T47D (cell line): ENCODE results near the gene ACACB.
A peak's percentile ranks its signal among the peaks of the same experiment; 100 is the strongest.

Experiments
- DNase-seq, 2 experiments: peaks; one replicate each; pipeline versions ENCODE4 v3.0.0 to v3.0.0-alpha.2; 2011 to 2012; ENCODE audit warnings: low read depth in 1 of 2, low spot score in 1 of 2
- JUND ChIP-seq: IDR thresholded peaks from 2 replicates; pipeline ENCODE4 v1.6.1; 2012; ENCODE audit warnings: low read depth
- in situ Hi-C: cut with HindIII; loops from 2 replicates; pipeline ENCODE4 v1.10.0; 2016; ENCODE audit warnings: low sequenced_read_pairs, low pct_unique_long_range_greater_than_20kb

Gene ACACB

GRCh38 chr12:109293106-109293505 lies 176.7 kb downstream of the ACACB start:
- TF ChIP-seq JUND: no peak
- no peak for DNase-seq
- in situ Hi-C loops: no loop called here

- in situ Hi-C loops: no loop called here
- DNase-seq: no peak
- TF ChIP-seq JUND: no peak
These were observed 178.0 kb downstream of the ACACB start for GRCh38 chr12:109294286-109294796.

GRCh38 chr12:109295764-109296425 lies 179.5 kb downstream of the ACACB start:
- no peak for DNase-seq

GRCh38 chr12:109296431-109296830 lies 180.0 kb downstream of the ACACB start:
- no peak for TF ChIP-seq JUND
- no peak for DNase-seq
- in situ Hi-C loops: no loop called here

More at GRCh38 chr12:109295764-109296425, 179.5 kb downstream of the ACACB start:
- in situ Hi-C loops: no loop called here
- no peak for TF ChIP-seq JUND

GRCh38 chr12:109299849-109300248 lies 183.5 kb downstream of the ACACB start:
- in situ Hi-C loops: no loop called here
- TF ChIP-seq JUND: no peak
- DNase-seq: no peak

GRCh38 chr12:109301643-109302168 lies 185.3 kb downstream of the ACACB start:
- no peak for TF ChIP-seq JUND
- no peak for DNase-seq
- in situ Hi-C loops: no loop called here

- in situ Hi-C loops: no loop called here
- TF ChIP-seq JUND: no peak
- DNase-seq: peak in 1 of 2 experiments; percentile 32
These were observed 186.0 kb downstream of the ACACB start for GRCh38 chr12:109302358-109302757.

GRCh38 chr12:109302770-109303169 lies 186.4 kb downstream of the ACACB start:
- DNase-seq: no peak
- in situ Hi-C loops: no loop called here
- no peak for TF ChIP-seq JUND

GRCh38 chr12:109304485-109304884 lies 188.1 kb downstream of the ACACB start:
- in situ Hi-C loops: no loop called here
- no peak for TF ChIP-seq JUND
- DNase-seq: no peak

GRCh38 chr12:109305547-109305946 lies 189.2 kb downstream of the ACACB start:
- no peak for TF ChIP-seq JUND
- in situ Hi-C loops: no loop called here
- no peak for DNase-seq

- in situ Hi-C loops: no loop called here
- no peak for DNase-seq
- no peak for TF ChIP-seq JUND
These were observed 190.7 kb downstream of the ACACB start for GRCh38 chr12:109307051-109307450.

GRCh38 chr12:109308534-109309380 lies 192.4 kb downstream of the ACACB start, which contains the start of gene FOXN4:
Gene FOXN4, minus strand, starts transcription at chr12:109309284. Its CDS starts 963 bp downstream, at chr12:109308321.
- in situ Hi-C loops: no loop called here
- TF ChIP-seq JUND: no peak
- DNase-seq: no peak
